ENCODE data around the gene NDFIP1.
"Not testable (repeated sequence)": the region's sequence is repeated elsewhere in the genome, so short reads cannot be mapped to it uniquely, and the experiment has no call there.

The NDFIP1 gene

DNA sequence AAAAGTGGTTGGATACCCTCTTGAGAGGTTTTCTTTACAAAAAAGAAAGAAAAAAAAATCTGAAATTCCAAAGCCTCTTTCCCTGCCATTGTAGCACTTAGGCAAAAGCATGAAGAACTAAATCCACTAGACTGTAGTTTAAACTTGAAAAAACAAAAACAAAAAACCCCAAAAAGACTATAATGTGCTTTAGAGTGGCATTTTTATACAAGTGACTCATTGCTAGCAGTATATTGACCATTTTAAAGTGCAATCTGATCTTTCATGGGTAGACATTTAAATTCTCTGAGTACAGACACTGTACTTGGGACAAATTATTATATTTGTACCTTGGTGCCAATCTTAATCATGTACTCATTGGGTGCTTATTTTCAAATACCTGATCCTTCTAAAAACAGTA lies 50.8 kb downstream of the NDFIP1 start:
- no peak for DNase-seq

DNA sequence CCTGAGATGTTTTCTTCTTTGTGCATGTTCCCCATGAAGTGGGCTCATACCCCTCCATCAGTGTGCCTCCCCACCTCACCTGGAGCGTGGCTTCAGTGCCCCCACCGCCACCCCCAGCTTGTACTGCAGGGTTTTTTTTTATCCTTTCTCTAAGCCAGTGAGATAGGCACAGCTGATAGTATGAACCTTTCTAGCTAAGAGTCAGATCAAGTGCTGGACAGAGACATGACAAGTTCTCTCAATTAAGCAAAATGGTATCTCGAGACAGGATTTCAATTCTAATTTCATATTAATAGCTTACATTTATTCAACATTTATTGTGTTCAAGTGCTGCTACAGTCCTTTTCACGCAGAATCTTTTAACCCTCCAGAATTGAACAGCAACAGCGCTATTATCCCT lies 55.7 kb downstream of the NDFIP1 start:
- DNase-seq: no peak

DNA sequence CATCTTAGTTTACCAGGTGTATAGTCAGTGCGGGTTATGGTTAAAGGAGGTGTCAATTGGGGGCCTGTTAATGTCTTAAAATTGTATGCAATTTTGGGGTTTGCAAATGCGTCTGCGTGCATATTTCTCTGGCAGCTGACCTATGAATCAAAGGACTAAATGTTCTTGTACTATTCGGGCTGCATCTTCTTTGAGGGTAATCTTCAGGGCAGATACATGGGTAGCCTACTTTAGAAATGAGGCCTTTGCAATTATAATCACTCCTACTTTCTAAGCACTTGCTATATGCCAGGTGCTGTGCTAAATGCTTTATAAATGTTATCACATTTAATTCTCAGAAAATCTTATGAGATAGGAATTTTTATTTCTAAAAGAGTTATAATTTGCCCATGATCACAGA lies 58.2 kb downstream of the NDFIP1 start:
- no peak for DNase-seq

DNA sequence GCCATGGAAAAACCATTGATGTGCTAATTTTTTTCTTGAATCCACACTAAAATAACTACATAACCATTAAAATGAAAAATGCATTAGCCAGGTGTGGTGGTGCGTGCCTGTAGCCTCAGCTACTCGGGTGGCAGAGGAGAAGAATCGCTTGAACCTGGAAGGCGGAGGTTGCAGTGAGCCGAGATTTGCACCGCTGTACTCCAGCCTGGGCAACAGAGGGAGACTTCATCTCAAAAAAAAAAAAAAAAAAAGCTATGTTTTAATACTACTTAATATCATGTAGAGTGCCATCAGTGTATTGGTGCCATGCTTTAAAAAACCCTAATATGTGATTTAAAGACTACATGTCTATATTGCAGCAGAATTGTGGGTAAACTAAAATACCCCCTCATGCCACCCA lies 58.9 kb downstream of the NDFIP1 start:
- no peak for DNase-seq

DNA sequence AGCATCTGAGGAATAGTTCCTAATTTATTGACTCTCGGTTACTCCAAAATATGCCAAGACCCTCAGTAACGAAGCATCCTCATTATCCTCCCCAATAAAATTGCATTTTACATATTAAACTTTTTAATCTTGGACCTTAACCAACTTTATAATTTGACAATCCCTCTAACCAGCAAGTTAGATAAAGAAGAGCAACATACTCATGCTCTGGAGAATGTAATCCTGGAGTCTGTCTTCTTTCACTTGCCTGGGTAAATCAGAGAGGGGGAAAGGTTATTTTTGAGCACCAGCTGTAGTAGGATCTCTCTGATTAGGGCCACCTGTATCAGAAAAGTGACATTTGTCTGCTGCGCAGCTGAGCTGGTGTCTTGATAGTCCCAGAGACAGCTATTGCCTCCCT lies 59.8 kb downstream of the NDFIP1 start:
- DNase-seq: no peak

DNA sequence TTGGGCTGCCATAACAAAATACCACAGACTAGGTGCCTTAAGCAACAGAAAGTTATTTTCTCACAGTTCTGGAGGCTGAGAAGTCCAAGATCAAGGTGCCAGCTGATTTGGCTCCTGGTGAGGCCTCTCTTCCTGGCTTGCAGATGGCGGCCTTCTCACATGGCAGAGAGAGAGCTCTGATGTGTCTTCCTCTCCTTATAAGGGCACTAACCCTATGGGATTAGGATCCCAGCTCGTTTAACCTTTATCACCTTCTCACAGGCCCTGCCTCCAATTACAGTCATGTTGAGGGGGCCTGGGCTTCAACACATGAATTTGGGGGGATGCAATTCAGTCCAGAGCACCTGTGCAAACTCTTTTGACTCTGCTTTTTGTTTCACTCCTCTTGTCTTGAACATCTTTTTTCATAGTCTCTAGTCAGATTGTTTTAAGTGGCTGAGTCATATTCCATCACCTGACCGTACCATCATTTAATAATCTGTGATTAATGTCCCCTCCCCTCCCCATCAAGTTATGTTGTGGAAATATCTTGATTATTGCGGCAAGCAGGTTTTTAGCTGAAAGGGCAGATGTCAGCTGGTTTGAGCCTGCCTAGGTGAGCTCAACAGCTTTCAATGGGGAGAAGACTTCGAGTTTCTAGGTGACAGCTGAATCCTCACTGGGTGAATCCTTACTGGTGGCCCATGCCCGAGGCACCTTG lies 61.8 kb downstream of the NDFIP1 start:
- no peak for DNase-seq

DNA sequence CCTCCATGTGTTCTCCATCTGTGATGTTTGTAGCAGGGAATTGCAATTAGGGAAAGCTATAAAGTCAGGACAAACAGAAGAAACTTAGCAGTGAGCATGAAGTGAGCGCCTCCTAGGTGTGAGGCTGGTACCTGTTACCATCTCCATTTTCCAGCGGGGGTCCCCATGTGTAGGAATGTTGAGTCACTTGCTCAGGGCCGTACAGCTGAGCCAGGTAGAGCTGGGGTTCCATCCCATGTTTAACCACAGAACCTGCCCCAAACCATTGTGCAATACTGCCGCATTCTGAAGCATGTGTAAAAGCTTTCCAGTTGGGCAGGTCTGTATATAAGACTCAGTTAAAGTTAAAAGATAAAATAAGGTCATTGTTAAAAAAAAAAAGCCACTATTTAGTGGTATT lies 62.7 kb downstream of the NDFIP1 start:
- no peak for DNase-seq

DNA sequence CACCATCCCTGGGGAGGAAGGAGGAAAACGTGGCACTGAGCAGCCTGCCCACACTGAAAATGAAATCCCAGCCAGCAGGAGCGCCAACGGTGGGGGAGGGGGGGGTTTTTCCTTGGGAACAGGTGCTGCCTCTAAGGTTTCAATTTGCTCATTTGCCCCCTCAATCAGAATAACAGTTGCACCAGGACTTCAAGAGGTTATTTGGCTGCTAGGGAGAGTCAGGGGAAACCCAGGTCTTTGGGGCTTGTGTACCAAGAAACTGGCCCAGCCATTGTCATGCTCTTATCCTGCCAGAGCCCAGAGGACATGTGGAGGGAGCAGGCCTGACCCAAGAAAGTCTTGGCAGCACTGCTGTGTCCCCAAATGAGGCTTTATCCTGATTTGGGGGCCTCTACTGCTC lies 66.5 kb downstream of the NDFIP1 start:
- DNase-seq: no peak

DNA sequence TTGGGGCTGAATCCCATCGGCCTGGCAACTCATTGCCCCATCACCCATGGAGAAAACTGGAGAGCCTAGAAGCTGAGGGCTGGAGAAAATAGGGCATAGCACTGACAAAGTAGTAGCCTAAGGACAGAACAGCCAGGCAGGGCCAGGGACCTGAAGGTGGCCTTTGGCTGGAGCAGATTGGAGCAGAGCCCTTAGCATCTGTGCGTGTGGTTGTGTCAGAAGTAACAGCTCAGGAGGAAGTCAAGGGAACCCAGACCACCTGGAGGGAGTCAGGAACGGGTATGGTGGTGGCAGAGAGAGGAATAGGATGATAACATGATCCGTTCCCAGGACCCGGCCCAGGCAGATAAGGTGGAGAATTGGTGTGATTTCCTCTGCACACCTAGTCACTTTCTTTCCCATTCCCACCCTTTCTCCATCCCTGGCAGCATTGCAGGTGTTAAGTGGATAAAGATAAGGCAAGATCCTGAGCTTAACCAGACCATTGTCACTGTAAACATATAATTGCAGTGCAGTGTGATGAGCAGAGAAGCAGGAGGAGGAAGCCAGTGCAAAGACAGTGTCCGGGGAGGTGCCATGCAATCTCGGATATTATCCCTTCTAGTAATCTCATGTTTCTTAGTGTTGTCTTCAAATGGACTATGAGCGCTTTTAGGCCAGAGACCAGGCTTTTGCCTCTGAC lies 67.0 kb downstream of the NDFIP1 start:
- DNase-seq: no peak

DNA sequence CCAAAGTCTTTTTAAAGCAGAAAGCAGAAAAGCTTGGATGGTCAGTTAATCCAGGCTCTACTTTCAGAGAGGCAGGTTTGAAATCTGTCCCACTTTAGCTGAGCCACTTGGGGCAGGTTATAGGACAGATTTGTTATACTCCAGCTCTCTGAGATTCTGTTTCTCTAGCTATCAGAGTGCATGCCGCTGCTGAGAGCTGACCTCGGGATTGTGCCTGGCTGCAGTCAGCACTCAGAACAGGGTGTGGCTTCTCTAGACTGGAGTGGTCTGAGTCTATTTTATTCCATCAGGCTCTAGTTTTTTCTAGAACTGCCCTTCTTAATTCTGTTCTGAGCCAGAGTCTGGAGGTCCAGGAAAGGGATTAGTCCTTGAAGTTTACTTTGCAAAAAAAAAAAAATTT lies 67.7 kb downstream of the NDFIP1 start:
- no peak for DNase-seq

DNA sequence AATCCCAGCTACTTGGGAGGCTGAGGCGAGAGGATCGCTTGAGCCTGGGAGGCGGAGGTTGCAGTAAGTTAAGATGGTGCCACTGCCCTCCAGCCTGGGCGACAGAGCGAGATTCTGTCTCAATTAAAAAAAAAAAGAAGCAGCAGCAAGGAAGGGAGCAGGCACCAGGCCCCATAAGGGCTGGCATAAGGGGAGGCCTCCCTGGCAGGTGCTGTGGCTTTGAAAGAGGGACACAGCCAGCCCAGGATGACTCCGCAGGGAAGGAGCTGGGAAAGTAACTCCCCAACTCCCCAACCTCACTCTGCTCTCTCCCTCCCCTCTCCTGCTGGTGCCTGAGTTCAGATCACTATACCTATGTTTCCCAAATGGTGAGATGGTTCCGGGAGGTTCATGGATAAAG lies 70.1 kb downstream of the NDFIP1 start:
- no peak for DNase-seq

DNA sequence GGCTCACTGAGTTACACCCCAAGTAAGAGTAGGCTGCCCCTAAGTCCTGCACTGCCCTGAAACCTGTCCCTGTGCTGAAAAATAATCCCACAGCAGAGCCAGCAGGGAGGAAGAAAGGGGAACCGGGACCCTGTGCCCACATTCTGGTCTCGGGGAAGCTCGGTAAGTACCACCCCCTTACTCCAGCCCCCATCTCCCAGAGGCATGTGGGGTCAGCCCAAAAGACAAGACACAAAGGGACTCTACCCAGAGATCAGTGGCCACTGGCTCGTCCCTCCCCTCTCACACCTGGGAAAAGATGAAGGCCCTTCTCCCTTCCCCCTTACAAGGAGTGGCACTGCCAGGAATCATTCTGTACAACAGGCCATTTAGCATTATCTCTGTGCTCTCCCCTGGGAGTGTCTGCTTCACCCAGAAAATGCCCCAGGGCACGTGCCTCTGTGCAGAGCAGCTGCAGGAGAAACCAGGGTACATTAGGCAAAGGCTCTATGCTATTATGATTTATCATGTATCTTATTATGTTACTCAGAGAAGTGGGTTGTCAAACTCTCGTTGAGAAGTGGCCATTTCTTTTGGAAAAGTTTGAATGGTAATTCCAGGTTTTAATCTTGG lies 71.3 kb downstream of the NDFIP1 start:
- DNase-seq: no peak

DNA sequence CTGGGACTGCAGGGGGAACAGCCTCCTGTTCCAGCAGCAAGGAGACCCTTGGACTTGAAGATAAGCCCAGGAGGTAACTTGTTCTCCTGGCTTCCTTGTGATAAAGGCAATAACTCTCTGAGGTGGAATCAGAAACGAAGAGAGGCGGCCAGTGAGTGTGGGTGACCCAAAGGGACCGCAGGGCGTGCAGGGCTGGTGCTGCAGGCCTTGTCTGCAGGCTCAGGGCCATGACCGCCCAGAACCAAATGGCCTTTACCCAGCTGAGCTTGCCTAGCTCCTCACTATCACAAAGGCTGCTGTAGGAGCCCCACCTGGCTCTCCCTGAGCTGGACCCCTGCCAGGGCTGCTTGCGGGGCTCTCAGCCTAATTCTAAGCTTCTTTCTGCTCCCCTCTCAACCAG lies 72.5 kb downstream of the NDFIP1 start:
- DNase-seq: no peak

DNA sequence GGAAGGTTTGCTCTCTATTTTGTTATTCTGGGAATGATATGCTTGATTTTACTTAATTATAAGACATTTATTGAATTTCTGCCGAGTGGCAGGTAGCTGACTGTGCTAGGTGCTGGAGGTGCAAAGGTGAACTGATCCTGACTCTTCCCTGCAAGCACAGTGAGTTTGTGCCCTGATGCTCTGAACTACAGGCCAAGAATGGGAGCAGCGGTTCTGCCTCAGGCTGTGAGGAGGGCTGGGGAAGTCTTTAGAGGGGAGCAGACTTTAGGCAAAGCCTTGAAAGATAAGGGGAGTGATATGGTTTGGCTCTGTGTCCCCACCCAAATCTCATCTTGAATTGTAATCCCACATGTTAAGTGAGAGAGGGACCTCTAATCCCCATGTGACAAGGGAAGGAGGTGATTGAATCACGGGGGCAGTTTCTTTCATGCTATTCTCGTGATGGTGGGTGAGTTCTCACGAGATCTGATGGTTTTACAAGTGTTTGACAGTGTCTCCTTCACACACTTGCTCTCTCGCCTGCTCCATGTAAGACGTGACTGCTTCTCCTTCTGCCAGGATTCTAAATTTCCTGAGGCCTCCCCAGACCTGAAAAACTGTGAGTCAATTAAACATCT lies 73.1 kb downstream of the NDFIP1 start:
- DNase-seq: no peak

DNA sequence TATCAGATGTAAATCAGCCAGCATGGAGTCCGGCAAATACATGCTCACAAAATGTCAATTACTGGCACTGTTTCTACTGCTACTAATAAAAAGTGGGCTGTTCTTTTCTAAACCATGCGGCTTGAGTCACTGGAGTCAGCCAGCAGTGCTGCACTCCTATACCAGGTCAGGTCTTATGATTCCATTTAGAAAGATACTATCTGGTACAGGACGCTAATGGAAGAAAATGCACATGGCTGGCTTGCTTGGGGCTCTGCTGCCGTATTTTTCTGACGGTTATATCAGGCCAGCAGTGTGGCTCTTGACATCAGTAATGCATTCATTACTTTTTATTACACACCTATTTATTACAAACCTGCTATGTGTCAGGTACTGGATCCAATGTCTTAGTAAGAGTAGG lies 74.3 kb downstream of the NDFIP1 start:
- no peak for DNase-seq

DNA sequence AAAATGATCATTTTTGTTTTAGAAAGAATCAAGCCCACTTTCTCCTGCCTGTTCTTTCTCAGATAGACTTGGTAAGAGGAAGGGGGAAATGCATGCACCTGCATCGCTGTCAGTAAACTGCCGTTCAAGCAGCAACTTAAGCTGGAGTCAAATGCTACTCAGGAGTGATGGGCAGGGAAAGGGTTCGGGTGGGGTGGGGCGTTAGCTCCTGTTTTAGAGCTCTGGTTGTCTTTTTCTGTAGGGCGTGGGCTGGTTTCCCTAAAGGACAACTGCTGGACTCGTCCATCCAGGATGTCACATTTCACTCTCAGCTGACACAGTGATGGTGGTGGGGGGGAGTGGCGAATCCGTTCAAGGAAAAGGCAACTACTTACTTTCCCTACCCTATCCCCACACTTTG lies 75.0 kb downstream of the NDFIP1 start:
- DNase-seq: no peak

DNA sequence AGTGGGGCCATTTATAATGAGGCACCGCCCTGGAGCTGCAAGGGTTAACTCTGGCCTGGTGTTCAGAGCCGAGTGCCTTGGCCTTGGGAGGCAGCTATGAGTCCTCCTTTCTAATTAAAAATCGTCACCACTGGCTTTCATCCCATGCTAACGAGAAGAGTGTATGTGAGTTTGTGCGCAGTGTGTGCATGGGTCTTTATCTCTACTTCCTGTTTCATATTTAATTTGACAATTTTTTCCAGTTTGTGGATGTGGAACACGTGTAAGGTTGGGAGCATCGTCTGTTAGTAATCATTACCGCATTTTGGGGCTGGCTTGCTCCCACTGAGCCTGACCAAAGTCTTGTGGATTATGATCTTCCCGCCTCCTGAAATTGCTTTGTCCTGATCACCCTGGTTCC lies 76.4 kb downstream of the NDFIP1 start:
- no peak for DNase-seq

DNA sequence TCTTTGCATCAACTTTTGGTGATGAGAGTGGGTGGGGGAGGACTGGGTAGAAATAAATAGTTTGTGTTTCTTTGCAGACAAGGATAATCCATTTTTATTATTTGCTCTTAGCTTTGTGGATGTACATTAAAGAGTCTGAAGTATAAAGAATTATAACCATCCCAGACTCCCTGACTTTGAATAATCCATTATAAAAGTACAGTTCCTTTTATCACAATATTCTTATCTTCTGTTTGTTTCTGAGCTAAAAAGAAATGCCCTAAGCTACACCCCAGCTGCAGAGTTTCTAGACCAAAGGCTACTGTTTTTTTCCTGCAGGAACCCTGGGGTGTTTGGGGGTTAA lies 77.9 kb downstream of the NDFIP1 start:
- no peak for DNase-seq

DNA sequence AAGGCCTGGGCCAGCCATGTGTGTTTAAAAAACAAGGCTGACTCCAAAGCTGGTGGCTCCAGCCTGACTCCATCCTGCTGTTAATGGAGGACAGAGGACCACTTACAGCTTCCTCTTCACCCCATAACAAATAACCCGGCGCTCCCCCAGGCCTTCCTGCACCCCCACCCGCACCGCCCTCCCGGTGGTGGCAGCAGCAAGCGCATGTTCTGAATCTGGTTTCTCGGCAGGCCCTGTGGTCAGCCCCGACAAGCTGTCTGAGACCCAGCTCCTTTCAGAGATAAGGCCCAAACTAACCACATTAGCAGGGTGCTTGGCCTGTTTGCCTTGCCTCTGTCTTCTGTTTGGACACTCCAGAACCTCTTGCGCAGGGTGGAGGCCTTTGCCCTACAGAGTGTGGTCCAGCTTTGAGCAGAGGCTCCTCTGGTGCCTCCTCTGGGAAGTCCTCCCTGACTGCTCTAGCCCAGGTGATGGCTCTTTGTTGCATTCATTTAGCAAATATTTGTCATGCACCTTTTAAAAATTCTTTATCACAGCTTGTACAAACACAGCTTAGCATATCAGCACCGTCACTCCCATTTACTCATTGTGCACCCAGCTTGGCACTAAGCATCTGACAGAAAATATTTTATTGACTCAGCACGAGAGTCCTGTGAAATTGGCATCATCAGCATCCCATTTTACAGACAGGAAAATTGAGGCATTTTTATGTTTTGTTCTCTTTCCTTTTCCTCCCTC lies 78.4 kb downstream of the NDFIP1 start:
- DNase-seq: no peak

DNA sequence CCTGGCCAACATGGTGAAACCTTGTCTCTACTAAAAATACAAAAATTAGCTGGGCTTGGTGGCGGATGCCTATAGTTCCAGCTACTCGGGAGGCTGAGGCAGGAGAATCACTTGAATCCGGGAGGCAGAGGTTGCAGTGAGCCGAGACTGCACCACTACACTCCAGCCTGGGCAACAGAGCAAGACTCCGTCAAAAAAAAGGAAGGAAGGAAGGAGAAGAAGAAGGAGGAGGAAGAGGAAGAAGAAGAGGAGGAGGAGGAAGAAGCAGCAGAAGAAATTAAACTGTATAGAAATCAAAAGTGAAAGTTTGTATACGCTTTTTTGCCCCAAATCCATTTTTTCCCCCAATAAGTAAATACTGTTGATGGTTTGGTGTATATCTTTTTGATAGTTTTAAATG lies 80.1 kb downstream of the NDFIP1 start:
- DNase-seq: not testable (repeated sequence)

DNA sequence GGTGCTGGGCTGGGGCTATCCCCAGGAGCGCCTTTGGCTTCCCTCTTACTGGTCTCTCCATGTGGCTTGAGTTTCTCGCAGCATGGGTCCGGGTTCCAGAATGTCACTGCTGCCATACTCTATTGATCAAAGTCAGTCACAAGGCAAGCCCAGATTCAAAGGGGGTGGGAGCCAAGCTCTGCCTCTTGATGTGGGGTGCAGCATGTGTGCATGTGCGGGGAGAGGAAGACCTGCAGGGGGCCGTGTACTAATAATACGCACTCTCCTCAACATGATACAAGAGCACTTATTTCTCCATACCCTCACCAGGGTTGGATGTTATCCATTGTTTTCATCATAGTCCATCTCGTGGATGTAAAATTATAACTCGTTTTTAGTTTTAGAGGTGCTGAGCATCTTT lies 81.2 kb downstream of the NDFIP1 start:
- DNase-seq: no peak

DNA sequence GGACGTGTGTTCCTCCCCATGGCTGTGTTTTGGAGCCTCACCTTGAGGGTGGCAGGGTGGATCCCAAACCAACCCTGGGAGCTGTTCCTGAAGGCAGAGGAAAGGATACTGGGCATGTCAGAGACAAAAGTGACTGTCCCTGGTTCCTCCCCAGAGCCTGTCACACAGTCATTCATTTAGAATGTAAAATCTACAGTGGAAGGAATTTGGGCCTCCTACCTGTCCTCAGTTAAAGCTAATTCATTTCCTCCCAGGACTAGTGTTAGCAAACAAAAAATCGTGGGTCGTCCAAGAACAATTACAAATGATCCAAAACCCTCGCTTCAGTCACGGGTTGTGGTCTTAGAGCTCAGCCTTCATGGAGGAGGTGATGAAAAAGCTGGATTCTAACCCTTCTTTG lies 83.2 kb downstream of the NDFIP1 start:
- no peak for DNase-seq

DNA sequence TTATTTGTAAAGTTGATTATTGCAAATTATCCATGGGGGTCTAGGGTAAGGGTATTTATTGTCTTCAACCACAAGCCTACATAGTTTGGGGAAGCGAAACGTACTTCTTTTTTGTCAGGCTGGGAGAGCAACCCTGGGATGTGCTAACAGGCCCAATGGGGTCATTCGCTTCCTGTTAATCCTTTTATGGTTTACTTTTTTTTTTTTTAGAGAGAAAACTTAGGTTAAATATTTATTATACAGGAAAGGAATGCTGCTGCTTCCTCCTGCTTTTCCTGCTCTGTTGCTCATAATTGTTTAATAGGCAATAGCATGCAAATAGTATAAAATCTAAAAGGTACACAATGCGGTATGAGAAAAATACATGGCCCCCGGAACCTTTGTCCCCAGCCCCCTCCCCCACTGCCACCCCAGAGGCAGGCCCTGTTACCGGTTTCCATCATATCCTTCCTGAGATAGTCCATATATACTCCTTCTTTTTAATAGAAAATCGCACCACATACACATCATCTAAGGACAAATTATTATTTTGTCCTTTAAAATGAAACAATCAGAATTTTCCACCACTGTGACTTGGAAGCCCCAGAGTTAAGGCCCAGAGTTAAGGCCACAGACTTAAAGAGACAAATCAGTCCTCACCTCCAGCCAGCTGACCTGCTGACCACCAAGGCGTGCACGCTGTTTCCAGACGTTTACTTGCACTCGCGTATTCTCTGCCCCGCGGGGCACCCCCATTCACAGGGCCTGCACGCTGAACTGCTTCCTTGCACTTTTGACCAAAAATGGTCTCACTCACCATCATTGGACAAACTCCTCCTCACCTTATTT lies 83.9 kb downstream of the NDFIP1 start:
- DNase-seq: no peak

Measured in activated T-cell treated with anti-CD3 and anti-CD28 coated beads for 4 hours (primary cell).